Activated CD8-positive, alpha-beta T cell treated with anti-CD3 and anti-CD28 coated beads for 36 hours (primary cell): ENCODE measurements around the gene PMPCA. TPM values are rescaled to one million over a fixed set of nuclear protein-coding genes. Genes with fewer than 3 reads are reported as not detected.
A peak's percentile ranks its signal among the peaks of the same experiment; 100 is the strongest.

Source experiments
- ATAC-seq: fragments of 200-7000 bp; cut with Tn5 transposase; one replicate; pipeline ENCODE4 v1.10.0; 2021; ENCODE audit warnings: mild to moderate bottlenecking, moderate library complexity
- CTCF ChIA-PET: fragments of 350-600 bp; sonication (Branson Sonifier 250); formaldehyde crosslinking; loops from one replicate; lab custom pipeline; 2021; ENCODE audit warnings: antibody characterized with exemption; lab: Charles Lee
- POLR2A ChIA-PET: fragments of 350-600 bp; sonication (Branson Sonifier 250); formaldehyde crosslinking; loops from one replicate; lab custom pipeline; 2021; ENCODE audit warnings: antibody characterized with exemption; lab: Charles Lee
- DNase-seq: peaks from one replicate; pipeline ENCODE4 v3.0.0-alpha.2; 2020
- H3K27ac Mint-ChIP-seq: one replicate; pipeline ENCODE4 v1.8.0; 2021; ENCODE audit warnings: mild to moderate bottlenecking, mixed read lengths
- H3K27me3 Mint-ChIP-seq: one replicate; pipeline ENCODE4 v1.8.0; 2021; ENCODE audit warnings: mixed read lengths
- H3K36me3 Mint-ChIP-seq: one replicate; pipeline ENCODE4 v1.8.0; 2021; ENCODE audit warnings: low read depth, mixed read lengths
- H3K4me1 Mint-ChIP-seq: one replicate; pipeline ENCODE4 v1.8.0; 2021; ENCODE audit warnings: low read depth, mixed read lengths
- H3K4me3 Mint-ChIP-seq: one replicate; pipeline ENCODE4 v1.8.0; 2021; ENCODE audit warnings: mild to moderate bottlenecking, moderate library complexity, mixed read lengths
- H3K9me3 Mint-ChIP-seq: one replicate; pipeline ENCODE4 v1.8.0; 2021; ENCODE audit warnings: mixed read lengths
- CTCF ChIP-seq: fragments of 200-600 bp; IDR thresholded peaks from one replicate; pipeline ENCODE4 v1.8.0; 2022; ENCODE audit warnings: antibody characterized with exemption, mild to moderate bottlenecking
- intact Hi-C: fragments of 100-400 bp; cut with micrococcal nuclease; formaldehyde crosslinking; loops from one replicate; pipeline ENCODE4 v1.10.0; 2022
- total RNA-seq, 2 experiments: library from RNA; stranded (reverse); gene quantifications; one replicate each; pipeline ENCODE4 v1.2.3, GENCODE V29; 2021

Gene PMPCA
- total RNA-seq, 2 experiments from 2014 or later = 128 to 140 TPM

DNA sequence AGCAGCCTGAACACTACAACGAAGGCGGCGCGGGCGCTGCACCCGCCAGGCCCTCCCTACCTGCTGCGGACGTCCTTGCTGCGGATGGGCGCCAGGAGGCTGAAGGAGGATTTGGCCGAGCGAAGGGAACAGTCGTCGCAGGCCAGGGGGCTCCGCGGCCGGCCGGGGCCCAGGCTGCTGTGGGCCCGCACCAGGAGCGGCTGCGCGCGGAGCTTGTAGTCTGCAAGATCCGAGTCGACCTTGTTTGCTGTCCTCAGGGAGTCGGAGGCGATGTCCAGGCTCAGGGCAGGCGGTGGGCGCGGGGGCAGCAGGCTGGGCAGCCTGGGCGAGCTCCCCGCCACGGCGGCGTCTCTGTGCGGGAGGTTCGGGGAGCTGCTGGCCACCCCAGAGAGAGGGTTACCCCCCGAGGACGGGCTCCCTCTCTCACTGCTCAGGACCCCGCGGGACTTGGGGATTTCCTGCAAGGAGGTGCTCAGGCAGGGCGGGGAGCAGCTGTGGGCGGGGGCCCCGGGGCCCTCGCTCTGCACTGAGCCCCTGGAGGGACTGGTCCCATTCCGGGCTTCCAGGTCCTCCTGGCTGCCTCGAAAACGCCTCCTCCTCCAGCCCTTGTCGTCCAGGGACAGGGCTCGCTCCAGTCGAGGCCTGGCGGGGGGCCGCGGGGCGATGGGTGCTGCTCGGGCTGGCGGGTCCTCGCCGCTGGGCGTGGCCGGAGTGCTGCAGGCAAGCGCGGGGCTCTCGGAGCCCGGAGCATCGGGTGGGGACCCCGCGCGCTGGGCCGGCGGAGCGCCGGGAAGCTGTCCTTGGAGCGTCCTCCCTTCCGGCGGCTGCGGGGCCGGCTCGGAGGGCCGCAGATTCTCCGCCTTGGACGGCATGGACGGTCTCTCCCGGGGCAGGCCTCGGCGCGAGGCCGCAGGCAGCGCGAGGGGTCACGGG is 28.4 kb downstream of the PMPCA start:
- Mint-ChIP-seq H3K4me3 (peak overlapping the region; percentile 83), H3K4me1 (peaks cover 24% of the 10 kb centered on the region), H3K27me3 (no peaks in the 10 kb centered on the region), H3K27ac (peak overlapping the region; percentile 25), H3K36me3 (peaks cover 15% of the 10 kb centered on the region), H3K9me3 (no peaks in the 10 kb centered on the region)
- no peak for TF ChIP-seq CTCF
- POLR2A ChIA-PET = interaction anchor here (0.9 to 1.3 kb wide), 3 partner anchors 9 to 15 kb away, joined by 3 to 5 read pairs (median 3); no protein-coding TSS in a partner anchor
- intact Hi-C loops = no loop called here
- peak; percentile 74 for ATAC-seq
- DNase-seq = peak; percentile 76
- CTCF ChIA-PET = interaction anchor here (0.7 to 1.8 kb wide), 6 partner anchors 29 to 403 kb away, joined by 3 to 8 read pairs (median 5); partner anchors contain the start of gene AJM1

GRCh38 chr9:136439481-136440408 is 29.3 kb downstream of the PMPCA start, which contains the start of gene INPP5E:
Gene INPP5E, minus strand, starts transcription at chr9:136439845. Its CDS starts 426 bp downstream, at chr9:136439419.
- DNase-seq (peak; percentile 77), ATAC-seq (peak; percentile 84)
- H3K27me3 Mint-ChIP-seq = no peaks in the 10 kb centered on the region
- CTCF ChIA-PET = interaction anchor here (0.7 to 1.8 kb wide), 11 partner anchors 19 to 127 kb away, joined by 3 to 8 read pairs (median 4); no protein-coding TSS in a partner anchor
- peaks cover 18% of the 10 kb centered on the region for H3K36me3 Mint-ChIP-seq
- TF ChIP-seq CTCF = peak; percentile 64
- no peaks in the 10 kb centered on the region for H3K9me3 Mint-ChIP-seq
- H3K4me3 Mint-ChIP-seq = peak within 1 kb of the TSS; percentile 83
- POLR2A ChIA-PET = interaction anchor here (0.9 to 1.3 kb wide), 6 partner anchors 8 to 63 kb away, joined by 3 to 5 read pairs (median 4); partner anchors contain the start of genes ENTR1 and PMPCA
- peaks cover 24% of the 10 kb centered on the region for H3K4me1 Mint-ChIP-seq
- no peak within 1 kb of the TSS for H3K27ac Mint-ChIP-seq
- intact Hi-C loops = no loop called here

DNA sequence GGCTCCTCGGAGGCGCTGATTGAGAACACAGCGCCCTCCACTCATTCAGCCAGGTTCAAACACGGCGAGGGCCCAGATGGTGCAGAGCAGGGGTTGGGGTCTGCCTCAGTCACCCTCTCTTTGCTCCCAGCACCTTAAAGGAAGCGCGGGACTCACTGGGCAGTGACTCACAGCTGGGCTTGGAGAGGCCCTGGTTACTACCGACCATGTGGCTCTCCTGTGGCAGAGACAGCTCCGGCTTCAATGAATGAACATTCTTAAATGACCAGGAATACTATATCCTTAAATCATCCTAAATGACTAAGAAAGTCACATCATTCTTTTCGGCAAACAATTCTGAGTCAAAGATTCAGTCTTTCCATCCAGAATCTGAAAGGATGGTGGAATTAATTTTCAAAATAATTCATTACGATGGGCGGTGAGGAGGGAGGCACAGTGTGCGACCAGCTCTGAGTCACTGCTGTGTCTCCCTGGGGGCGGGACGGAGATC is 30.8 kb downstream of the PMPCA start:
- H3K27me3 Mint-ChIP-seq = no peaks in the 10 kb centered on the region
- no peak for TF ChIP-seq CTCF
- H3K36me3 Mint-ChIP-seq = peaks cover 20% of the 10 kb centered on the region
- H3K9me3 Mint-ChIP-seq = no peaks in the 10 kb centered on the region
- H3K4me3 Mint-ChIP-seq = no peak overlapping the region
- ATAC-seq (no peak), DNase-seq (no peak)
- ChIA-PET CTCF (interaction anchor here (1.1 to 1.6 kb wide), 5 partner anchors 18 to 128 kb away, joined by 3 to 4 read pairs (median 4); no protein-coding TSS in a partner anchor), POLR2A (interaction anchor here (1.0 to 1.2 kb wide), 4 partner anchors 11 to 40 kb away, joined by 3 to 5 read pairs (median 3); no protein-coding TSS in a partner anchor)
- no peak overlapping the region for H3K27ac Mint-ChIP-seq
- intact Hi-C loops = no loop called here
- H3K4me1 Mint-ChIP-seq = peaks cover 21% of the 10 kb centered on the region

DNA sequence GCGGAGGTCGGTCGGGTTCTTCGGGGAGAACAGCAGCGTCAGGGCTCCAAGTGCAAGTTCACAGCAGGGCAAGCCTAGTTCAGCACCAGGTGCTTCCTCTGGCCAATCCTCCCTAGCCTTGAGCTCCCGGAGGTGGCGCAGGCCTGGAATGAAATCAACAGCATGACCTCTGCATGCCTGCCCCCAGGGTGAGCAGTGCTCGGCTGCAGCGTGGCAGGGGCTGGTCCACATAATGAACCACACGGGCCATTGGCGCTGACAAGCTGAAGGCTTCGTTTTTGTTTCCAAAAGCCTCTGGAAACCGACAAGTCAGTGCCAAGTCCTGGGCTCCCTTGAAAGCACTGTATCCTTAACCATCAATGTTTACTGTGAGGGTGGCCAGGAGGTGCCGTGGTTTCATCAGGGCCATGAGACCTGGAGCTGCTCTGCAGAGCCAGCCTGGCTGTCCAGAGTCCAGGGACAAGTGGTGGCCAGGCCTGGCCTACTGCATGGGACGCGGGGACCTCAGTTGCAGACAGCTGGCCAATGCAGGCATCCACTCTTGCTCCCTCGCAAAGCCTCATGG is 31.3 kb downstream of the PMPCA start:
- no peak for DNase-seq
- CTCF ChIA-PET = no interaction called here

More for the DNA sequence above, 31.3 kb downstream of the PMPCA start:
- H3K27ac Mint-ChIP-seq = no peak overlapping the region
- peaks cover 17% of the 10 kb centered on the region for H3K4me1 Mint-ChIP-seq
- no peaks in the 10 kb centered on the region for H3K9me3 Mint-ChIP-seq
- no peak for TF ChIP-seq CTCF
- intact Hi-C loops = no loop called here
- H3K4me3 Mint-ChIP-seq = no peak overlapping the region
- H3K27me3 Mint-ChIP-seq = no peaks in the 10 kb centered on the region
- no peak for ATAC-seq
- POLR2A ChIA-PET = interaction anchor here (0.9 to 1.0 kb wide), 3 partner anchors 18 to 40 kb away, joined by 3 read pairs; no protein-coding TSS in a partner anchor
- peaks cover 24% of the 10 kb centered on the region for H3K36me3 Mint-ChIP-seq
